HepG2 (cell line): ENCODE data around the gene SLCO3A1. TPM values are rescaled to one million over a fixed set of nuclear protein-coding genes. Genes with fewer than 3 reads are reported as not detected.

Source experiments
- ATAC-seq: fragments of 200-7000 bp; cut with Tn5 transposase; 3 replicates; pipeline ENCODE4 v1.9.1; 2020; ENCODE audit warnings: mild to moderate bottlenecking, moderate library complexity
- BruUV-seq: library from RNA; stranded (reverse); fragments of 400-500 nt; replicated peaks from 2 replicates; lab custom pipeline; 2021; lab: Mats Ljungman, UMichigan
- CTCF ChIA-PET: fragments of 300-600 bp; formaldehyde crosslinking; extraction: SDS; loops from one replicate; lab custom pipeline; 2021; ENCODE audit warnings: low total read pairs, inconsistent platforms, low intra/inter-chr PET ratio; lab: Yijun Ruan, JAX
- POLR2A ChIA-PET: fragments of 350-600 bp; sonication (Branson Sonifier 250); formaldehyde crosslinking; loops from one replicate; lab custom pipeline; 2020; ENCODE audit warnings: antibody characterized with exemption, inconsistent platforms; lab: Yijun Ruan, JAX
- DNase-seq: peaks from one replicate; pipeline ENCODE4 v3.0.0-alpha.2; 2015; ENCODE audit warnings: low spot score
- FAIRE-seq: peaks from 3 replicates; lab custom pipeline; 2011; peaks lifted over from hg19 to GRCh38; lab: Jason Lieb, UNC
- H2AFZ ChIP-seq: one replicate; pipeline ENCODE4 v1.6.1; 2011; ENCODE audit warnings: low read length, inconsistent platforms
- H3K27ac ChIP-seq: fragments of 300-600 bp; 3 replicates; pipeline ENCODE4 v1.8.0; 2011; ENCODE audit warnings: mixed run types, mild to moderate bottlenecking, mixed read lengths, low read length, inconsistent platforms; ENCODE audit not compliant: insufficient read depth; ENCODE audit errors: extremely low read length
- H3K27me3 ChIP-seq, 2 experiments: fragments of 200-600 bp in 1 of 2; 2 replicates in 1 of 2; 3 replicates in 1 of 2; pipeline versions ENCODE4 v1.6.0 to v1.8.0; 2011; ENCODE audit warnings: low read length in 2 of 2, mild to moderate bottlenecking in 2 of 2, moderate library complexity in 2 of 2, inconsistent platforms in 1 of 2; ENCODE audit not compliant: insufficient read depth in 2 of 2, control insufficient read depth in 1 of 2
- H3K36me3 ChIP-seq, 2 experiments: fragments of 200-600 bp in 1 of 2; replicated peaks in 1 of 2; 2 replicates in 1 of 2; 3 replicates in 1 of 2; pipeline versions ENCODE4 v1.5.1 to v1.8.0; 2011; ENCODE audit warnings: low read length in 2 of 2, inconsistent platforms in 1 of 2; ENCODE audit not compliant: insufficient read depth in 2 of 2, control insufficient read depth in 1 of 2
- H3K4me1 ChIP-seq: 2 replicates; pipeline ENCODE4 v1.5.1; 2012; ENCODE audit warnings: low read length, inconsistent platforms; ENCODE audit not compliant: insufficient read depth
- H3K4me2 ChIP-seq: 2 replicates; pipeline ENCODE4 v1.6.0; 2011; ENCODE audit warnings: low read depth, low read length, inconsistent platforms
- H3K4me3 ChIP-seq, 3 experiments: fragments of 200-600 bp in 1 of 3; sonication (generic), shearing (Covaris generic) in 1 of 3; replicated peaks in 1 of 3; 2 replicates each; pipeline ENCODE4 v1.5.1; 2011 to 2016; ENCODE audit warnings: low read length in 3 of 3, inconsistent platforms in 2 of 3, low read depth in 2 of 3, mild to moderate bottlenecking in 2 of 3, control low read depth in 1 of 3, mixed read lengths in 1 of 3; ENCODE audit not compliant: insufficient read depth in 1 of 3
- H3K79me2 ChIP-seq: one replicate; pipeline ENCODE4 v1.6.1; 2011; ENCODE audit warnings: low read length, inconsistent platforms; ENCODE audit not compliant: insufficient read depth
- H3K9ac ChIP-seq: 2 replicates; pipeline ENCODE4 v1.6.0; 2011; ENCODE audit warnings: mild to moderate bottlenecking, low read depth, low read length, inconsistent platforms; ENCODE audit not compliant: insufficient read depth
- H3K9me3 ChIP-seq: 2 replicates; pipeline ENCODE4 v1.5.1; 2012; ENCODE audit warnings: mild to moderate bottlenecking, low read length
- H4K20me1 ChIP-seq: 2 replicates; pipeline ENCODE4 v1.6.0; 2011; ENCODE audit warnings: inconsistent platforms, mild to moderate bottlenecking, low read length, moderate library complexity; ENCODE audit not compliant: insufficient read depth
- BCLAF1 ChIP-seq: fragments of 450-650 bp; IDR thresholded peaks from 2 replicates; pipeline ENCODE4 v1.6.1; 2017; ENCODE audit warnings: mild to moderate bottlenecking
- HMG20A ChIP-seq: IDR thresholded peaks from 2 replicates; pipeline ENCODE4 v1.6.1; 2016; ENCODE audit warnings: borderline replicate concordance
- MED13 ChIP-seq: sonication (generic); formaldehyde crosslinking; IDR thresholded peaks from 2 replicates; pipeline ENCODE4 v1.5.0; 2020; ENCODE audit warnings: missing genetic modification reagents
- POLR2G ChIP-seq: fragments of 200-400 bp; formaldehyde crosslinking; IDR thresholded peaks from 2 replicates; pipeline ENCODE4 v1.6.1; 2018; ENCODE audit warnings: mild to moderate bottlenecking, low read depth, low read length, moderate library complexity
- SMAD1 ChIP-seq: sonication (generic); formaldehyde crosslinking; IDR thresholded peaks from 2 replicates; pipeline ENCODE4 v1.4.0; 2020; ENCODE audit warnings: missing genetic modification reagents, low read depth, mild to moderate bottlenecking, borderline replicate concordance
- TAF1 ChIP-seq: sonication (generic); formaldehyde crosslinking; IDR thresholded peaks from 2 replicates; pipeline ENCODE4 v1.4.0; 2020; ENCODE audit warnings: missing genetic modification reagents
- XRCC5 ChIP-seq: fragments of 200-400 bp; formaldehyde crosslinking; optimal IDR thresholded peaks from 2 replicates; pipeline ENCODE3; 2017; ENCODE audit warnings: mild to moderate bottlenecking, low read length
- ZBTB26 ChIP-seq: IDR thresholded peaks from 2 replicates; pipeline ENCODE4 v1.6.1; 2016; ENCODE audit warnings: missing compliant biosample characterization, missing genetic modification reagents, borderline replicate concordance
- ZNF280D ChIP-seq: sonication (generic); formaldehyde crosslinking; IDR thresholded peaks from 2 replicates; pipeline ENCODE4 v1.5.1; 2020; ENCODE audit warnings: mild to moderate bottlenecking, missing genetic modification reagents
- ZNF687 ChIP-seq: sonication (generic); formaldehyde crosslinking; IDR thresholded peaks from 2 replicates; pipeline ENCODE4 v1.5.1; 2020; ENCODE audit warnings: mild to moderate bottlenecking, missing genetic modification reagents, moderate library complexity
- ZNF768 ChIP-seq: sonication (generic); formaldehyde crosslinking; IDR thresholded peaks from 2 replicates; pipeline ENCODE4 v1.4.0; 2020; ENCODE audit warnings: missing genetic modification reagents
- ZNF780A ChIP-seq: sonication (generic); formaldehyde crosslinking; IDR thresholded peaks from 2 replicates; pipeline ENCODE4 v1.8.0; 2022; ENCODE audit warnings: mild to moderate bottlenecking, missing genetic modification reagents, moderate library complexity
- WGBS: methylation state at CpG from one replicate; pipeline ENCODE4 v1.1.6; 2017; ENCODE audit warnings: low lambda C conversion rate; 5-methylcytosine and 5-hydroxymethylcytosine counted together
- in situ Hi-C: cut with HindIII; loops from 2 replicates; pipeline ENCODE4 v1.10.0; 2017; ENCODE audit warnings: low pct_unique_long_range_greater_than_20kb; ENCODE audit not compliant: extremely low pct_ligation_motif_present
- intact Hi-C: fragments of 100-400 bp; cut with micrococcal nuclease; formaldehyde crosslinking; loops from one replicate; pipeline ENCODE4 v1.10.0; 2022; ENCODE audit not compliant: unreplicated experiment
- polyA plus RNA-seq, 8 experiments: library from polyadenylated mRNA; depleted of rRNA in 3 of 8; stranded (reverse) in 7 of 8; unstranded in 1 of 8; fragments of >200 nt; fragmentation: Illumina TruSeq in 4 of 8; extraction: Trizol in 4 of 8; gene quantifications; 2 replicates each; pipeline versions ENCODE4 v1.2.1 to v1.2.3, GENCODE V29; 2011 to 2016; ENCODE audit warnings: low read depth in 4 of 8, missing spikeins in 1 of 8, mixed read lengths in 1 of 8; ENCODE audit not compliant: insufficient read depth in 1 of 8
- total RNA-seq, 5 experiments: library from RNA; depleted of rRNA; stranded (reverse); fragments of >200 nt; fragmentation: Illumina TruSeq; extraction: Trizol; gene quantifications; 2 replicates each; pipeline ENCODE4 v1.2.3, GENCODE V29; 2016; ENCODE audit warnings: low read depth in 1 of 5

The SLCO3A1 gene
- total and polyA plus RNA-seq, 2 of the 13 experiments (the other 11 are each of a cell fraction or from before 2014, with no cell fraction given): 0.02 TPM; not detected in 1

- TF ChIP-seq ZNF280D (CRISPR knock-in tag) (no peak), HMG20A (no peak), TAF1 (CRISPR knock-in tag) (no peak)
Observed at GRCh38 chr15:92151741-92152140, 298.2 kb downstream of the SLCO3A1 start (continued).

GRCh38 chr15:92152983-92153382, 299.5 kb downstream of the SLCO3A1 start:
- Histone ChIP-seq H2AFZ (no peak overlapping the region), H3K27me3 (peaks cover 0 to 9% of the 10 kb centered on the region in 2 experiments; a peak in 3 of 5 replicates), H4K20me1 (no peaks in the 10 kb centered on the region), H3K4me3 (no peak overlapping the region), H3K36me3 (no peaks in the 10 kb centered on the region), H3K4me1 (no peaks in the 10 kb centered on the region), H3K9me3 (no peaks in the 10 kb centered on the region), H3K9ac (no peak overlapping the region), H3K4me2 (no peak overlapping the region), H3K79me2 (no peaks in the 10 kb centered on the region), H3K27ac (no peak overlapping the region)
- 50% methylated on average over 1 of the region's 1 CpG for WGBS
- ChIA-PET POLR2A (no interaction called here), CTCF (no interaction called here)
- intact Hi-C loops (no loop called here), in situ Hi-C loops (no loop called here)
- DNase-seq: no peak
- FAIRE-seq: no peak
- ATAC-seq: no peak
- BruUV-seq: no TSS peak
- no peak for TF ChIP-seq BCLAF1
- TF ChIP-seq XRCC5: no peak
- no peak for TF ChIP-seq ZNF687 (CRISPR knock-in tag)
- no peak for TF ChIP-seq MED13
- TF ChIP-seq POLR2G: no peak
- TF ChIP-seq ZNF780A (CRISPR knock-in tag): no peak
- TF ChIP-seq SMAD1 (CRISPR knock-in tag): no peak
- no peak for TF ChIP-seq ZNF768
- TF ChIP-seq ZBTB26: no peak
